GM19328 (cell line): ENCODE measurements around the gene ZNF213.

Source experiments
- ATAC-seq: cut with Tn5 transposase; IDR thresholded peaks from one replicate; pipeline ENCODE4 v1.9.1; 2021; ENCODE audit warnings: mild to moderate bottlenecking, moderate library complexity; ENCODE audit not compliant: unreplicated experiment

The ZNF213 gene

DNA sequence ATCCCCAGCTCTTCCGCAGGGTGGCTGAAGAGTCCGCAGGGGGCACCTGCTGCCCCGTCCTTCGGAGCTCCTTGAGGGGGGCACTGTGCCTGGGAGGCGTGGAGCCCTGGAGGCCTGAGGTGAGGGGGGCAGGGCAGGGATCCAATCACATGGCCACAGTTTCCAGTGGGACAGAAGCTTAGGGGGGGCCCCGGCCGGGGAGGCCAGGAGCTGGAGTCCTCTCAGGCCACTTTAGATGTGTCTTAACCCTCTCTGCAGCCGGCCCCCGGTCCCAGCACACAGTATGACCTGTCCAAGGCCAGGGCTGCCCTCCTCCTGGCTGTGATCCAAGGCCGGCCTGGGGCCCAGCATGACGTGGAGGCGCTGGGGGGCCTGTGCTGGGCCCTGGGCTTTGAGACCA lies 10.8 kb downstream of the ZNF213 start:
- ATAC-seq = no peak

GRCh38 chr16:3147046-3147756 lies 12.4 kb downstream of the ZNF213 start:
- no peak for ATAC-seq

GRCh38 chr16:3147757-3148104 lies 12.9 kb downstream of the ZNF213 start:
- no peak for ATAC-seq

DNA sequence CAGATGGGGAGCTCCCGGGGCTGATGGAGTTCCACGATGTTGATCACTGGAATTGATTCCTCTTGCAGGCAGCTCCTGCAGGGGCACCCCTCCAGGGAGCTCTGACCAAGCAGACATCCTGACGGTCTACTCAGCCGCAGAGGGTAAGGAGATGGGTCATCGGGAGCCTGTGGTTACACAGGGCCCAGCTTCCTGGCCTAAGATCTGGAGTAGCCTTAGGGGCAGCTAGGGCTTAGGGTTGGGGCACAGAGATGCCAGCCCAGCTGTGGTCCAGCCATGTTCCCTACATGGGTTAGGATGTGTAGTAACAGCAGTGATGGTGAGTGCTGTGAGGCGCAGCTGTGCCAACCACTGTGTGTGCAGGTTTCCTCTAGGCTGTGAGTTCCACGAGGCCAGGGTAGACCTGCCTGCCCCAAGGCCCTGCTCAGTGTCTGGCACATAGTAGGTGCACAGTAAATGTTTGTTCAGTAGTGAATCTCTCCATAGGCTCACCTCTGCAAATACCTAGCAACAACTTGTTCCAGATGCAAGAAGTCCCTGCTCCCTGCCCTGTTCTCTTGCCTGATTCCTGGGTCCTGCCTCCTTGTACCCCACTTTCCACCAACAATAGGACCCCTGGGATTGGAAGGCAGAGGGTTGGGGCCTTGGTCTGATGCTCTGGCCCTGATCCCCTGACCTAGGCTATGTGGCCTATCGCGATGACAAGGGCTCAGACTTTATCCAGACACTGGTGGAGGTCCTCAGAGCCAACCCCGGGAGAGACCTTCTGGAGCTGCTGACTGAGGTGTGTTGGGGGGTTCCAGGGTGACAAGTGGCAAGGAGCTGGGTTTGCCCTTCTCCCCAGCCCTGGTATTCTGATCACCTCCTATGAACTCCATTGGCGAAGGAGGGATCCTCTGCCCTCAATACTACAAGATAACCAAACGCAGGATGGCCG lies 13.7 kb downstream of the ZNF213 start:
- ATAC-seq = no peak

DNA sequence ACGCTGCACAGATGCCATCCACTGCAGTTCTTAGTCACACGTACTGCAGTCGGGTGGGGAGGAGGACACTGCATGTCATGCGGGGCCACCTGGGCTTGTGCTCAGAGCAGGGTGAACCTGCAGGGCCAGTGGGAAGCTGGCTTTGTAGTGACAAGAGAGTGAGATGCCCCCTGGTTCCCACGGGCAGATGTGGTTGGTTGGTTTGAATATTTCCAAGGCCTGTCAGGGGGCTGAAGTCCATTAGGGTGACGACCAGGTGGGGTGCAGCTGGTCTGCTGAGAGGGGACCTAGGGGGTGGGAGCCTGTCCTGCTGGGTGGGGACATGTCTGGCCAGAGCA lies 14.3 kb downstream of the ZNF213 start:
- ATAC-seq = no peak

DNA sequence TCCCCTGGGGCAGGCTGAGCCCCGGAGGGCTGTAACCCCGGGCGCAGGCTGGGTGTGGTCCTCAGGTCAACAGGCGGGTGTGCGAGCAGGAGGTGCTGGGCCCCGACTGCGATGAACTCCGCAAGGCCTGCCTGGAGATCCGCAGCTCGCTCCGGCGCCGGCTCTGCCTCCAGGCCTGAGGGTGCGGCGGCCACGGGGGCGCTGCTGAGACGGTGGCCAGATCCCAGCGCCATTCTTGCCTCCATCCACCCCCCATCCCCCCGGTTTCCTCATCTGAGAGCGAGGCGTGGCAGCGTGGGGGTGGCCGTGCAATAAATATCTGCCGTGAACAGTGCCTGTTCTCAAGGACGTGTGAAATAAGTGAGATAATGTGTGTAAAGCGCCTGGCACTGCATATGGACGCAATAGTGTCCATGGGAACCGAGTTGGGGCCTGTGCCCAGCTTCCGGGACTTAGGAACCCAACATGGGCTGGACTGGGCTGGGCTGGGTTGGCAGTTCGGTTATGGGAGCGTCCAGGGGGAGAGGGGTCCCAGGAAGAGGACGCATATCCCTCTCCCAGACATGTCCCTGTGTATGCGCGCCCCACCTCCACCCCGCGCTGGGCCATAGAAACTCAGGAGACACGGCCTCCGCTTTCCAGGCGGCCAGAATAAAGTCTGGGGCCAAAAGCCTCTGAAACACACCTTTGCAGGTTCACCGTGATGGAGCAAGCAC lies 15.0 kb downstream of the ZNF213 start:
- no peak for ATAC-seq

- ATAC-seq = peak; percentile 80
Observed at GRCh38 chr16:3150346-3151218, 15.8 kb downstream of the ZNF213 start.

DNA sequence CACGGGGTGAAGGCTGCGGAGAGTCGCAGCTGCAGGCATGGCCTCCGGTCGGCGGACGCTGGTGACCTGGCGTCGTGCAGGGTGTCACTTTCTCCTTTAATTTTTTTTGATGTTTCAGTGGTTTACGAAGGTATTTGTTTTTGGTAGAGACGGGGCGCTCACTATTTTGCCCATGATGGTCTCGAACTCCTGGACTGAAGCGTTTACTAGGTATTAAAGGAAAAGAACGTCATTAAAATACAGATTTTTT lies 17.1 kb downstream of the ZNF213 start:
- ATAC-seq = no peak

GRCh38 chr16:3152277-3152990 lies 17.6 kb downstream of the ZNF213 start:
- no peak for ATAC-seq

GRCh38 chr16:3152991-3153368 lies 18.2 kb downstream of the ZNF213 start:
- no peak for ATAC-seq

GRCh38 chr16:3155181-3155580 lies 20.4 kb downstream of the ZNF213 start:
- no peak for ATAC-seq

- no peak for ATAC-seq
Observed at GRCh38 chr16:3155972-3156371, 21.1 kb downstream of the ZNF213 start.

DNA sequence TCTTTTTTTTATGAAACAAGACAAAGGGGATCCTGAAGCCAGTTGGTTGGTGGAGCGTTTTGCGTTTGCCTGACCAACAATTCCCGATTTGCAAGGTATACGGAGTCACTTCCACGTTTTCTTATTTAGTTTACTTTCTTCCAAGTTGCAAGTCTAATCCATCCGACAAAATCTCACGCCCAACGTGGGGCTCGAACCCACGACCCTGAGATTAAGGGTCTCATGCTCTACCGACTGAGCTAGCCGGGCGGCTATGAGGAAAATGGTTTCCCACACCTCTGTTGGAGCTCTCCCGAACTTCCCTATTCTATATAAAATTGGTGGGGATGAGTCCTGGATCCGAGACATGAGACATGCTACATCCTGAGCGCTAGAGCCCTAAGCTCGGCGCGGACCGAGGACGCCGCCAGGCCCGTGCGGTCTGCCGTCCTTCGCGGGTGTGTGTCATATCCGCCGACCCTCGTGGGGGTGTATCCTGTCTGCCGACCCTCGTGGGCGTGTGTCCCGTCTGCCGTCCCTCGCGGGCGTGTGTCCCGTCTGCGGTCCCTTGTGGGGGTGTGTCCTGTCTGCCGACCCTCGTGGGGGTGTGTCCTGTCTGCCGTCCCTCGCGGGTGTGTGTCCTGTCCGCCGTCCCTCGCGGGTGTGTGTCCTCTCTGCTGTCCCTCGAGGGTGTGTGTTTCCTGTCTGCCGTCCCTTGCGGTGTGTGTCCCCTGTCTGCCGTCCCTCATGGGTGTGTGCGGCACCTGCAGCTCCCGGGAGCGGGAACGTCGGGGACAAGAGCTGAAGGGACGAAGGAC lies 22.6 kb downstream of the ZNF213 start:
- ATAC-seq = no peak

DNA sequence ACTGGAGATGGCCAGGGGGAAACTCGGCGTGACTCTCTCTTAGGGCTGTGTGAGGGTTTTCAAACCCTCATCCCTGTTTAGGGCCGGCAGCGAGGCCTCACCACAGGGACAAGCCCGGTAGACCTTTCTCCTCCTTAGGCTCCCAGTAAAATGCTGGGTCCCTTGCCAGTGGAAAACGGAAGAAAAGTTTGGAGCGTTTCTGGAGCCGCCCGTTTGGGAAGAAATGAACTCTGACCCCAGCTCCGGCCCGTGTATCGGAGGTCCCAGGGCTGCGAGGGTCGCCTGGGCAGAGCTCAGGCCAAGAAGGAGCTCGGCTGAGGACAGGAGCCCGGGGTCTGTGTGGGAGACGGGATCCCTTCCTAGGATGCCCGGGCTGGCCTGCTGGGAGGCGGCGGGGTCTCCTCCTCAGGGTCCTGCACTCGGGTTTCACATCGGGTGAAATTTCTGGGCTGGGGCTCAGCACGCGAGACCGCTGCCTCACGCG lies 23.2 kb downstream of the ZNF213 start:
- ATAC-seq = no peak

- no peak for ATAC-seq
Observed at GRCh38 chr16:3158510-3159314, 23.9 kb downstream of the ZNF213 start.

DNA sequence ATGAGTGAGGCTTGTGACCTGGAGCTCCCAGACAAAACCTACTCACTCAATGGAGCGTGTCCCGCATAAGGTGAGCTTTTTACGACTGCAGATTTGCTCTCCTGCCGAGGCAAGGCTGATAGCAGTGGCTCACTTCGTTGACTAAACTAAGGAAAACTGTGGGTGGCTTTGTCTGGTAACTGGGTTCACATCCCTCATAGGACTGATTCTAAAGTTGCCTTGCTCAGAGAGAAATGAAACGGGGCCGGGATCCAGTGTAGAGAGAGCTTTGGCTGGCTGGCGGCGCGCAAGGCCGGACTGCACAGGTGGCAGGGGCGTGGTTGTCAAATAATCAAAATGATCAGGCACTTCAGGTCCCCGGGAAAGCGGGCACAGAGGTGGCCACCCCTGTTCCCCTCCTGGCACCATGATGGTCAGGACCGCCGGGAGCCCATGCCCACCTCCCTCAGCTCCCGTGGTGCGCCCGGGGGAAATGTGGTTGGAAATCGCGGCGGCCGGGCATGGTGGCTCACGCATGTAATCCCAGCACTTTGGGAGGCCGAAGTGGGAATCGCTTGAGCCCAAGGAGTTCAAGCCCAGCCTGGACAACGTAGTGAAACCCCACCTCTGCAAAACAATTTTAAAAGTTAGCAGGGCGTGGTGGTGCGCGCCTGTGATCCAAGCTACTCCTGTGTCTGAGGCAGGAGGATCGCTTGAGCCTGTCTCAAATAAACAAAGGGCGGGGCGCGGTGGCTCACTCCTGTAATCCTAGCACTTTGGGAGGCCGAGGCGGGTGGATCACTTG lies 26.6 kb downstream of the ZNF213 start:
- ATAC-seq = no peak

- ATAC-seq = no peak
Observed at GRCh38 chr16:3164121-3164991, 29.5 kb downstream of the ZNF213 start.
